GM18507 (cell line): ENCODE results near the gene RASAL1.
"Not testable (repeated sequence)": the region's sequence is repeated elsewhere in the genome, so short reads cannot be mapped to it uniquely, and the experiment has no call there.

Experiments used
- DNase-seq: peaks from one replicate; pipeline ENCODE4 v3.0.0; 2011; ENCODE audit warnings: low read depth; ENCODE audit not compliant: insufficient read length; ENCODE audit errors: extremely low spot score
- FAIRE-seq: peaks from 2 replicates; lab custom pipeline; 2011; peaks lifted over from hg19 to GRCh38; lab: Jason Lieb, UNC

Gene RASAL1

GRCh38 chr12:113128802-113129663, 6.5 kb downstream of the RASAL1 start:
- FAIRE-seq = no peak
- DNase-seq = no peak

DNA sequence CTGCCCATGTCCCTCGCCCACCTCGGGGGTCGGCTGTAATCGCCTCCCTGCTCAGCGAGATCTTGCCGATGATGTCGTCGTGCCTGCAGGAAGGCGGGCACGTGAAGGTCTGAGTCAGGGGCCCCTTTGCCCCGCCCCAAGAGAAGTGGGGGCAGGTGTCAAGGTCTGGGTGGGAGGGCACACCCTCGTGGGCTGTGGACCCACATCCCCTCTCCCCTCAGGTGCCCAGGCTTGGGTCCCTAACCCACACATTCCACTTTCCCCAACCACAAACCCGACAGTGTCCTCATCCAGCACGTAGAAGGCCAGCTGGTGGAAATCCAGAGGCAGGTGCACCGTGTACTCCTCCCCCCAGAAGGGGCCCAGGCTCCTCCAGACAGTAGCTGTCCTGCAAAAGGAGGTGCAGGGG, 7.8 kb downstream of the RASAL1 start:
- no peak for FAIRE-seq

GRCh38 chr12:113120670-113121370, 14.7 kb downstream of the RASAL1 start:
- DNase-seq = no peak
- FAIRE-seq = no peak

More for the DNA sequence above, 7.8 kb downstream of the RASAL1 start:
- no peak for DNase-seq

DNA sequence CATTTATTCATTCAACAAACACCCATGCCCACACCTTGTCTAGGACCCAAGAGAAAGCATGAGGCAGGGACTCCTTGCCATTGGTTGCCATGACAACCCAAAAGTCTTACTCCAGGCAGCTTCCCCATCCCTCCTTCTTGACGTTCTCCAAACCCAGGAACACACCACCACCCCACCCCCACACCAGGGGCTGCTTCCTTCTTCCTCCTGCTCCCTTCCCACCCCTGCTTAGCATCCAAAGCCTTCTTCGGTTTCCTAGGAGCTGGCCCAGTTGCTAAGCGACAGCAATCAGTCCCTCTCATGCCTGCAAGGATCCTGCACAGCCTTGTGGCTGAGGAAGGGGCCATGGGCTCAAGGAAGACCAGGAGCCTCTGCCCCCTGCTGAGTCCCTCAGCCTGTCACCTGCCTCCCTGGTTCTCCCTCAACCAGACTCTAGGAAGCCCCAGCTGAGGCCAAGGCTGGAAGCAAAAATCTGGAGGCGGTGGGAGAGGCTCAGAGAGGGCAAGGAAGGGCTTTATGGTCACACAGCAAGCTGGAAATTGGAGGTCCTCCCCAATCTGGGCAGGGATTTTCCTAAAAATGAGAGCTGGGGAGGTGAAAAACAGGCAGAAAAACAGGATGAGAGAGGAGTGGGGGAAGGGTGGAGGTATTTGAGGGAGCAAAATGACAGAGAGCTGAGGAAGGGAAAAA, 15.4 kb downstream of the RASAL1 start:
- no peak for FAIRE-seq

GRCh38 chr12:113118142-113118541, 17.4 kb downstream of the RASAL1 start:
- DNase-seq (no peak), FAIRE-seq (no peak)

More for the DNA sequence above, 15.4 kb downstream of the RASAL1 start:
- no peak for DNase-seq

GRCh38 chr12:113117684-113118083, 17.9 kb downstream of the RASAL1 start:
- not testable (repeated sequence) for DNase-seq, FAIRE-seq

- FAIRE-seq (no peak), DNase-seq (no peak)
Measured at GRCh38 chr12:113116875-113117274, 18.7 kb downstream of the RASAL1 start.

- no peak for DNase-seq
- FAIRE-seq = no peak
Measured at GRCh38 chr12:113115455-113116126, 20.0 kb downstream of the RASAL1 start.

- no peak for DNase-seq
- FAIRE-seq = no peak
Measured at GRCh38 chr12:113114447-113115178, 20.9 kb downstream of the RASAL1 start.

DNA sequence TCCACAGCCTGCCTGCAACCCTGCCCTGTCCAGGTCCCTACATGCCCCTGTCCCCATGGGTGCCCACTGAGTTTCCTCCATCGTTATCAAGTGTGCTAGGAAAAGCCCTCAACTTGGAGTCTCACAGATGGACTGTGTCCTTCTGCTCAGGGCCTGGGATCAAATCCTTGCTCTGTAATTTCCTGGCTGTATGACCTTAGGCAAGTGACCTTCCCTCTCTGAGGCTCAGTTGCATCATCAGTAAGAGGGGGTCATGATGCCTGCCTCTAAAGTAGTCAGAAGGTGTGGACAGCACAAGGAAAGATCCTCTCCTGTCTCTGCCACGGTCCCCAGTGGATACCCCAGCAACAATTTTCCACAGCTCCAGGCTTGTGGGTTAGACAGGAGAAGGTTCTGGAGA, 22.2 kb downstream of the RASAL1 start:
- DNase-seq (no peak), FAIRE-seq (no peak)

DNA sequence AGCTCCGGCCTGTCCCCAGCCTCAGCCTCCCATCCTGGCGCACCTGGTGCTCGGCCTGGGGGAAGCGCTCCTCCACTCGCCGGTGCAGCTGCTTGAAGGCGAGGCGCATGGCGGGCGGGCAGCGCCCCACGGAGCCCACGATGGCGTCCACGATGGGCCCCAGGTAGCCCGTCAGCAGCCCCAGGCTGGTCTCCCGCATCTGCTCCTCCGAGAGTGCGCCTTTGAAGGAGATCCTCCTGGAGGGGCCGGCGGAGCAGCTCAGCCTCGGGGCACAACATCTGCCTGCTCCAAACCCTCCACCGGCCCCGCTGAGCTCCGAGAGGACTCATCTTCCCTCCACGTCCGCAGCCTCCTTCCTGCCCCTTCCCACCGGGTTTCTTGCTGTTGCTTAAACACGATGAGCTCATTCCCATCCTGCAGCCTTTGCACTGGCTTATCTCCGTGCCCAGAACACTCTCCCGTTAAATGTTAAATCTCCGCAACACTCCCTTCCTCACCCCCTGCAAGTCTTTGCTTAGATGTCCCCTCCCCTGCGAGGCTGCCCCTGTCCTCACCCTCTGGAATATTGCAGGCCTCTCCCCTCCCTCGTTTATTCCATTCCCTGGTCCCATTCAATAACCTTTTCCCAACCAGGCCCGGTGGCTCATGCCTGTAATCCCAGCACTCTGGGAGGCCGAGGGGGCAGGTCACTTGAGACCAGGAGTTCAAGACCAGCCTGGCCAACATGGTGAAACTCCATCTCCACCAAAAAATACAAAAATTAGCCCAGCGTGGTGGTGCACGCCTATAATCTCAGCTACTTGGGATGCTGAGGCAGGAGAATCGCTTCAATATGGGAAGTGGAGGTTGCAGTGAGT, 23.3 kb downstream of the RASAL1 start:
- no peak for FAIRE-seq

GRCh38 chr12:113111247-113111646, 24.3 kb downstream of the RASAL1 start:
- DNase-seq (no peak), FAIRE-seq (no peak)

More for the DNA sequence above, 23.3 kb downstream of the RASAL1 start:
- DNase-seq = no peak

GRCh38 chr12:113109872-113110599, 25.5 kb downstream of the RASAL1 start:
- FAIRE-seq = no peak
- DNase-seq = no peak

- DNase-seq = no peak
- no peak for FAIRE-seq
Measured at GRCh38 chr12:113109360-113109759, 26.2 kb downstream of the RASAL1 start.

- DNase-seq (no peak), FAIRE-seq (no peak)
Measured at GRCh38 chr12:113108308-113108707, 27.3 kb downstream of the RASAL1 start.

DNA sequence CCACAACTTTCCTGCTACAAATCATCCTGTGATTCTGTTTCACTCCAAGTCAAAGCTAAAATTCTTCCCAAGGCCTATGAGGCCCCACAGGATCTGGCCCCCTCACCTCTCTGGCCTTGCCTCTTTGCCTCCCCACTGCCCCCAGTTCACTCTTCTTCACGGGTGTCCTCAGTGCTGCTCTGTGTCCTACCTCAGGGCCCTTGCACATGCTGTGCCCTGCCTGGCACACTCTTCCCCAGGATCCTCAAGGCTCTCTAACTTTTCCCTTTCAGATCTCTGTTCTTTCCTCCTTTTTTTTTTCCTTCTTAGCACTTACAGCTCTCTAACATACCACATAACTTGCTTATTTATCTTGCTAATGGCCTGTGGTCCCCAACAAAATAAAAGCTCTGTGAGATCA, 29.2 kb downstream of the RASAL1 start:
- FAIRE-seq (no peak), DNase-seq (no peak)

DNA sequence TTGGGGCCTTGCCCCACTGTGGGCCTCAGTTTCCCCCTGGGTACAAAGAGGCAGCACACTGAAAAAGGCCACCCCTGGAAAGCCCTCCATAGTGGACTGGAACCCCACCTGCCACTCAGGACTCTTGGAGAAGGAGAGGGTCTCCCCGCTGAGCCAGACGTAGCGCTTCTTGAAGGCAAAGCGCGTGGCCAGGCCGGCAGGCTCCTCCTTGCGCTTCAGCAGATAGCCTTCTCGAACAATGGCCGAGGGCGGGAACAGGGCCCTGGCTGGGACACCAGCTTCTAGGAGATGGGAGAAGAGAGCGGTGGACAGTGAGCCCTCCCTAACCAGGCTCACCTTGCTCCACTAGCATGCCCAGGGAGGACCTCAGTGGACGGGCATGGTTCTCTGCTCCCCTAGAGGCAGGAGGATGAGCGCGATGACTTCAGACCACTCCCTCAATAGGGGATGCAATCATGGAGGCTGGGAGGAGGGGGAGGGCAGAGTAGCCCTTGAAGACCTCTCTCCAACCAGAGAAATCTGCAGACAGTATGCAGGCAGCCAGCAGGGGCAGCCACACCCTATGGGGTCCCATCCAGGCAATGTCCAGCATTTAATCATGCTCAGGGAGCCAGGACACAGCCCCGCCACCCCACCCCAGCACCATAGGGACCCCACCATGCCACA, 29.8 kb downstream of the RASAL1 start:
- FAIRE-seq (no peak), DNase-seq (no peak)
